H1 (cell line): ENCODE measurements around the gene SLC32A1.

Source experiments
- CBX5 ChIP-seq: fragments of 300-800, 300-1000 bp; sonication (generic); IDR thresholded peaks from 2 replicates; pipeline ENCODE4 v1.7.1; 2016; ENCODE audit warnings: antibody characterized with exemption, low read length, low read depth
- CTCF ChIP-seq, 3 experiments: IDR thresholded peaks; 1 replicate in 2 of 3; 2 replicates in 1 of 3; pipeline versions ENCODE4 v1.5.1 to v1.6.1; 2011; ENCODE audit warnings: low read length in 3 of 3, mild to moderate bottlenecking in 3 of 3, inconsistent platforms in 2 of 3, low read depth in 1 of 3, moderate library complexity in 1 of 3; ENCODE audit not compliant: insufficient read depth in 1 of 3; ENCODE audit errors: control extremely low read depth in 1 of 3
- EGR1 ChIP-seq: IDR thresholded peaks from 2 replicates; pipeline ENCODE4 v1.6.1; 2011; ENCODE audit warnings: low read depth, low read length, borderline replicate concordance
- RAD21 ChIP-seq, 2 experiments: IDR thresholded peaks in 1 of 2; conservative IDR thresholded peaks in 1 of 2; 2 replicates each; pipeline ENCODE4 v1.6.1; 2011; ENCODE audit warnings: low read depth in 2 of 2, low read length in 2 of 2, improper control_type of control experiment in 1 of 2, inconsistent platforms in 1 of 2, mild to moderate bottlenecking in 1 of 2, moderate library complexity in 1 of 2

- no peak for TF ChIP-seq EGR1
- TF ChIP-seq RAD21 (IDR thresholded peaks at IDR 0.05 in 1 of 2, conservative IDR thresholded peaks at IDR 0.05 in 1 of 2; ENCODE audit: low read depth in 2 of 2, low read length in 2 of 2): no peak
- TF ChIP-seq CTCF (IDR thresholded peaks at IDR 0.05; ENCODE audit: control extremely low read depth in 1 of 3, insufficient read depth in 1 of 3, low read depth in 1 of 3, low read length in 3 of 3): no peak
- no peak for TF ChIP-seq CBX5
These were observed 20.1 kb upstream of the SLC32A1 start for GRCh38 chr20:38704136-38704535.
